GM18867 (cell line): ENCODE results near the gene ZDHHC11.
"Not testable (repeated sequence)": the region's sequence is repeated elsewhere in the genome, so short reads cannot be mapped to it uniquely, and the experiment has no call there.

ENCODE experiments used
- ATAC-seq: cut with Tn5 transposase; IDR thresholded peaks from one replicate; pipeline ENCODE4 v1.9.1; 2021; ENCODE audit warnings: mild to moderate bottlenecking, moderate library complexity; ENCODE audit not compliant: unreplicated experiment

ZDHHC11 gene

GRCh38 chr5:750226-750625 lies 100.6 kb downstream of the ZDHHC11 start:
- not testable (repeated sequence) for ATAC-seq

- no peak for ATAC-seq
These were observed 101.6 kb downstream of the ZDHHC11 start for GRCh38 chr5:749101-749670.

GRCh38 chr5:748011-748980 lies 102.5 kb downstream of the ZDHHC11 start:
- ATAC-seq, result not testable (repeated sequence)

- ATAC-seq, result not testable (repeated sequence)
These were observed 103.4 kb downstream of the ZDHHC11 start for GRCh38 chr5:747303-747844.

- ATAC-seq, result no peak
These were observed 104.5 kb downstream of the ZDHHC11 start for GRCh38 chr5:746258-746761.
